Gastrocnemius medialis (tissue), 4 donors: ENCODE measurements around the gene RFTN1.

ENCODE experiments used
- CTCF ChIP-seq, 5 experiments: fragments of 450-650 bp in 3 of 5; fragments of 200-600 bp in 2 of 5; sonication (generic) in 2 of 5; IDR thresholded peaks in 4 of 5; conservative IDR thresholded peaks in 1 of 5; 1 replicate in 4 of 5; 2 replicates in 1 of 5; pipeline ENCODE4 v1.5.1; 2016 to 2019; ENCODE audit warnings: antibody characterized with exemption in 5 of 5, mild to moderate bottlenecking in 3 of 5, moderate library complexity in 3 of 5
- POLR2A ChIP-seq, 2 donors: fragments of 450-650 bp; IDR thresholded peaks; one replicate each; pipeline ENCODE4 v1.6.1; 2017; ENCODE audit warnings: antibody characterized with exemption in 2 of 2, mild to moderate bottlenecking in 2 of 2, moderate library complexity in 2 of 2

- no peak for TF ChIP-seq CTCF (IDR thresholded peaks at IDR 0.05 in 4 of 5, conservative IDR thresholded peaks at IDR 0.05 in 1 of 5)
- no peak for TF ChIP-seq POLR2A (IDR thresholded peaks at IDR 0.05)
Observed at GRCh38 chr3:16316396-16316795, 197.1 kb downstream of the RFTN1 start.
